Astrocyte (in vitro differentiated cells and primary cell): Measurements from ENCODE around the gene STIM1. TPM values are rescaled to one million over a fixed set of nuclear protein-coding genes. Genes with fewer than 3 reads are reported as not detected.

Experiments used
- DNase-seq: peaks from one replicate; pipeline ENCODE4 v3.0.0-alpha.2; 2010; ENCODE audit warnings: low read depth
- FAIRE-seq: peaks from 2 replicates; lab custom pipeline; 2011; peaks lifted over from hg19 to GRCh38; lab: Jason Lieb, UNC
- H2AFZ ChIP-seq: 2 replicates; pipeline ENCODE4 v1.6.0; 2012; ENCODE audit warnings: low read depth, low read length, inconsistent platforms
- H3K27ac ChIP-seq: 2 replicates; pipeline ENCODE4 v1.5.1; 2011; ENCODE audit warnings: low read depth, low read length, inconsistent platforms
- H3K27me3 ChIP-seq: 2 replicates; pipeline ENCODE4 v1.6.0; 2011; ENCODE audit warnings: low read length, inconsistent platforms; ENCODE audit not compliant: insufficient read depth
- H3K36me3 ChIP-seq: 2 replicates; pipeline ENCODE4 v1.5.1; 2011; ENCODE audit warnings: low read length, inconsistent platforms; ENCODE audit not compliant: insufficient read depth
- H3K4me1 ChIP-seq: 2 replicates; pipeline ENCODE4 v1.5.1; 2011; ENCODE audit warnings: low read length, inconsistent platforms; ENCODE audit not compliant: insufficient read depth
- H3K4me2 ChIP-seq: 2 replicates; pipeline ENCODE4 v1.6.0; 2012; ENCODE audit warnings: low read length, inconsistent platforms
- H3K4me3 ChIP-seq: 2 replicates; pipeline ENCODE4 v1.5.1; 2011; ENCODE audit warnings: low read depth, mild to moderate bottlenecking, low read length, inconsistent platforms; ENCODE audit not compliant: insufficient read depth
- H3K79me2 ChIP-seq: 2 replicates; pipeline ENCODE4 v1.6.0; 2012; ENCODE audit warnings: mild to moderate bottlenecking, low read length, inconsistent platforms; ENCODE audit not compliant: insufficient read depth
- H3K9ac ChIP-seq: 2 replicates; pipeline ENCODE4 v1.6.0; 2012; ENCODE audit warnings: mild to moderate bottlenecking, low read length, inconsistent platforms
- H3K9me3 ChIP-seq: 2 replicates; pipeline ENCODE4 v1.5.1; 2012; ENCODE audit warnings: low read depth, mild to moderate bottlenecking, low read length, inconsistent platforms; ENCODE audit not compliant: insufficient read depth
- H4K20me1 ChIP-seq: 2 replicates; pipeline ENCODE4 v1.6.0; 2012; ENCODE audit warnings: low read length, inconsistent platforms; ENCODE audit not compliant: insufficient read depth
- H3K27ac Mint-ChIP-seq: one replicate; pipeline ENCODE4 v1.8.0; 2021; ENCODE audit warnings: mild to moderate bottlenecking, mixed read lengths; ENCODE audit not compliant: unreplicated experiment
- H3K27me3 Mint-ChIP-seq: one replicate; pipeline ENCODE4 v1.8.0; 2021; ENCODE audit warnings: low read depth, mixed read lengths; ENCODE audit not compliant: unreplicated experiment
- H3K36me3 Mint-ChIP-seq: one replicate; pipeline ENCODE4 v1.8.0; 2021; ENCODE audit warnings: low read depth, mixed read lengths; ENCODE audit not compliant: unreplicated experiment
- H3K4me1 Mint-ChIP-seq: one replicate; pipeline ENCODE4 v1.8.0; 2021; ENCODE audit warnings: low read depth, mixed read lengths; ENCODE audit not compliant: unreplicated experiment
- H3K4me3 Mint-ChIP-seq: one replicate; pipeline ENCODE4 v1.8.0; 2021; ENCODE audit warnings: mild to moderate bottlenecking, moderate library complexity, mixed read lengths; ENCODE audit not compliant: unreplicated experiment
- H3K9me3 Mint-ChIP-seq: one replicate; pipeline ENCODE4 v1.8.0; 2021; ENCODE audit warnings: mild to moderate bottlenecking, mixed read lengths; ENCODE audit not compliant: unreplicated experiment
- CTCF ChIP-seq: IDR thresholded peaks from 2 replicates; pipeline ENCODE4 v1.5.1; 2011; ENCODE audit warnings: low read depth, mild to moderate bottlenecking, inconsistent platforms, low read length, moderate library complexity; ENCODE audit not compliant: insufficient read depth
- EZH2 ChIP-seq: IDR thresholded peaks from 2 replicates; pipeline ENCODE4 v1.6.1; 2012; ENCODE audit warnings: mild to moderate bottlenecking, low read length, inconsistent platforms; ENCODE audit not compliant: insufficient read depth
- total RNA-seq: library from RNA; stranded (reverse); gene quantifications from 2 replicates; pipeline ENCODE4 v1.2.1, GENCODE V29; 2021

The STIM1 gene
- total RNA-seq, 1 donor from 2014 or later = 42.9 TPM

- DNase-seq (no peak), FAIRE-seq (no peak)
- no peaks in the 10 kb centered on the region for H3K9me3 Mint-ChIP-seq
- Histone ChIP-seq H3K9ac (no peak overlapping the region), H3K4me1 (no peaks in the 10 kb centered on the region), H4K20me1 (no peaks in the 10 kb centered on the region), H3K9me3 (no peaks in the 10 kb centered on the region), H3K27me3 (no peaks in the 10 kb centered on the region), H3K36me3 (no peaks in the 10 kb centered on the region), H3K79me2 (no peaks in the 10 kb centered on the region), H3K4me3 (no peak overlapping the region), H3K27ac (no peak overlapping the region), H2AFZ (no peak overlapping the region), H3K4me2 (no peak overlapping the region)
- peaks cover 14% of the 10 kb centered on the region for H3K36me3 Mint-ChIP-seq
- H3K4me1 Mint-ChIP-seq = no peaks in the 10 kb centered on the region
- no peak overlapping the region for H3K4me3 Mint-ChIP-seq
- H3K27ac Mint-ChIP-seq = no peak overlapping the region
- no peaks in the 10 kb centered on the region for H3K27me3 Mint-ChIP-seq
- TF ChIP-seq CTCF (no peak), EZH2 (no peak)
Observed at GRCh38 chr11:3970108-3970507, 114.6 kb downstream of the STIM1 start.

- H3K4me3 Mint-ChIP-seq = no peak overlapping the region
- FAIRE-seq = no peak
- TF ChIP-seq EZH2 = no peak
- TF ChIP-seq CTCF = no peak
Observed at GRCh38 chr11:3971756-3972404, 116.4 kb downstream of the STIM1 start.

GRCh38 chr11:3972431-3972830, 117.0 kb downstream of the STIM1 start:
- Histone ChIP-seq H3K9me3 (no peaks in the 10 kb centered on the region), H3K9ac (no peak overlapping the region), H3K36me3 (no peaks in the 10 kb centered on the region), H3K4me2 (no peak overlapping the region), H3K79me2 (no peaks in the 10 kb centered on the region), H3K4me1 (no peaks in the 10 kb centered on the region), H4K20me1 (no peaks in the 10 kb centered on the region), H3K4me3 (no peak overlapping the region), H3K27ac (no peak overlapping the region), H2AFZ (no peak overlapping the region), H3K27me3 (no peaks in the 10 kb centered on the region)
- FAIRE-seq = no peak
- peaks cover 14% of the 10 kb centered on the region for H3K36me3 Mint-ChIP-seq
- no peak overlapping the region for H3K4me3 Mint-ChIP-seq
- no peak for TF ChIP-seq CTCF
- no peak for TF ChIP-seq EZH2
- H3K9me3 Mint-ChIP-seq = no peaks in the 10 kb centered on the region
- H3K27ac Mint-ChIP-seq = no peak overlapping the region
- H3K27me3 Mint-ChIP-seq = no peaks in the 10 kb centered on the region
- no peak for DNase-seq
- no peaks in the 10 kb centered on the region for H3K4me1 Mint-ChIP-seq

More at GRCh38 chr11:3971756-3972404, 116.4 kb downstream of the STIM1 start:
- no peak overlapping the region for H3K9ac ChIP-seq
- H3K36me3 ChIP-seq = no peaks in the 10 kb centered on the region
- H3K4me1 Mint-ChIP-seq = no peaks in the 10 kb centered on the region
- no peaks in the 10 kb centered on the region for H3K9me3 ChIP-seq
- H3K27ac Mint-ChIP-seq = no peak overlapping the region
- DNase-seq = no peak
- H2AFZ ChIP-seq = no peak overlapping the region
- no peak overlapping the region for H3K4me2 ChIP-seq
- H3K4me3 ChIP-seq = no peak overlapping the region
- no peaks in the 10 kb centered on the region for H4K20me1 ChIP-seq
- H3K36me3 Mint-ChIP-seq = peaks cover 14% of the 10 kb centered on the region
- no peaks in the 10 kb centered on the region for H3K27me3 ChIP-seq
- H3K79me2 ChIP-seq = no peaks in the 10 kb centered on the region
- no peaks in the 10 kb centered on the region for H3K27me3 Mint-ChIP-seq
- H3K27ac ChIP-seq = no peak overlapping the region
- no peaks in the 10 kb centered on the region for H3K4me1 ChIP-seq
- no peaks in the 10 kb centered on the region for H3K9me3 Mint-ChIP-seq
